ENCODE measurements around the gene C12orf43. TPM values are rescaled to one million over a fixed set of nuclear protein-coding genes. Genes with fewer than 3 reads are reported as not detected.

C12orf43 gene
- total RNA-seq, 6 experiments from 2014 or later, result 16.6 to 20.3 (median 19.3) TPM

GRCh38 chr12:121017966-121018491 lies 1.7 kb upstream of the C12orf43 start:
- no peak overlapping the region for H3K27ac Mint-ChIP-seq
- H3K27me3 Mint-ChIP-seq (ENCODE audit: insufficient read depth), result peaks cover 20% of the 10 kb centered on the region
- TF ChIP-seq, protein P1, sequence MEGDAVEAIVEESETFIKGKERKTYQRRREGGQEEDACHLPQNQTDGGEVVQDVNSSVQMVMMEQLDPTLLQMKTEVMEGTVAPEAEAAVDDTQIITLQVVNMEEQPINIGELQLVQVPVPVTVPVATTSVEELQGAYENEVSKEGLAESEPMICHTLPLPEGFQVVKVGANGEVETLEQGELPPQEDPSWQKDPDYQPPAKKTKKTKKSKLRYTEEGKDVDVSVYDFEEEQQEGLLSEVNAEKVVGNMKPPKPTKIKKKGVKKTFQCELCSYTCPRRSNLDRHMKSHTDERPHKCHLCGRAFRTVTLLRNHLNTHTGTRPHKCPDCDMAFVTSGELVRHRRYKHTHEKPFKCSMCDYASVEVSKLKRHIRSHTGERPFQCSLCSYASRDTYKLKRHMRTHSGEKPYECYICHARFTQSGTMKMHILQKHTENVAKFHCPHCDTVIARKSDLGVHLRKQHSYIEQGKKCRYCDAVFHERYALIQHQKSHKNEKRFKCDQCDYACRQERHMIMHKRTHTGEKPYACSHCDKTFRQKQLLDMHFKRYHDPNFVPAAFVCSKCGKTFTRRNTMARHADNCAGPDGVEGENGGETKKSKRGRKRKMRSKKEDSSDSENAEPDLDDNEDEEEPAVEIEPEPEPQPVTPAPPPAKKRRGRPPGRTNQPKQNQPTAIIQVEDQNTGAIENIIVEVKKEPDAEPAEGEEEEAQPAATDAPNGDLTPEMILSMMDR (IDR thresholded peaks at IDR 0.05), result no peak
- no peak for DNase-seq
- no peaks in the 10 kb centered on the region for H3K36me3 Mint-ChIP-seq (ENCODE audit: low read depth)
- no peak overlapping the region for H3K4me3 Mint-ChIP-seq
- peaks cover 13% of the 10 kb centered on the region for H3K4me1 Mint-ChIP-seq (ENCODE audit: low read depth)
- H3K9me3 Mint-ChIP-seq, result no peaks in the 10 kb centered on the region

DNA sequence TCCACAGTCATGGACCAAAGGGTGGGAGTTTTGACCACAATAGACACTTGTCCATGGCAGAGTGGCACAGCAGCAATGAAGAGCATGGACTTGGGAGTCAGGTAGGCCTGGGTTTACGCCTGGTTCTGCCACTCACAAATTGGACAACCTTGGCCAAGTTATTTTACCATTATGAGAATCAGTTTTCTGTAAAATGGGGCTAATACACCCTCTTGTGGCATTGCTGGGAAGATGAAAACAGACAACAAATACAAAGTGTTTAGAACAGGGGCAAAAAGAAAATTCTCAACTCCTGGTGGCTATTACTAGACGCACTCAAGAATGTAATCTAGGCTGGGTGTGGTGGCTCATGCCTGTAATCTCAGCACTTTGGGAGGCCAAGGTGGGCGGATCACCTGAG lies 2.6 kb downstream of the C12orf43 start:
- Mint-ChIP-seq H3K27ac (no peak overlapping the region), H3K27me3 (ENCODE audit: insufficient read depth) (peaks cover 4% of the 10 kb centered on the region; the same call in 1 of the 2 replicates), H3K36me3 (ENCODE audit: low read depth) (no peaks in the 10 kb centered on the region), H3K4me3 (no peak overlapping the region), H3K9me3 (no peaks in the 10 kb centered on the region), H3K4me1 (ENCODE audit: low read depth) (peaks cover 13% of the 10 kb centered on the region)
- TF ChIP-seq, protein P1 (IDR thresholded peaks at IDR 0.05), result peak; percentile 33
- no peak for DNase-seq

GRCh38 chr12:121011820-121012219 lies 4.5 kb downstream of the C12orf43 start:
- Mint-ChIP-seq H3K4me1 (ENCODE audit: low read depth) (peaks cover 13% of the 10 kb centered on the region), H3K27me3 (ENCODE audit: insufficient read depth) (peaks cover 3% of the 10 kb centered on the region), H3K9me3 (no peaks in the 10 kb centered on the region), H3K36me3 (ENCODE audit: low read depth) (no peaks in the 10 kb centered on the region), H3K27ac (no peak overlapping the region), H3K4me3 (no peak overlapping the region)
- no peak for DNase-seq
- TF ChIP-seq, protein P1 (IDR thresholded peaks at IDR 0.05), result no peak

DNA sequence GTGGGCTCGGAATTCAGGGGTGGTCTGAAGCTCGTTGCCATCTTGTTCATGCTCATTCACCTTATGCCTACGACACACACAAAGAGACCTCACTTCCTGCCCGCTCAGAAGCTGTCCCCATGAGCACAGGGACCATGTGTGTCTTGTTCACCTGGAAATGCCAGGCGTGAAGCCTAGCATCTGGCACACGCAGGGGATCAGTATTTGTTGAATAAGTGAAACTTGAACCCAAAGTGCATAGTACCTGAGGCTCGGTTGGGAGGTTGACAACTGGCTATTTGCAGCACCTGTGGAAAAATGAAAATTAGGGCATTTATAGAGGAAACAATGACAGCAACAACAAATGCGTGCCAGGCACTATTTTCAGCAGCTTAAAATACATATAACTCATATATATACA lies 5.4 kb downstream of the C12orf43 start:
- Mint-ChIP-seq H3K9me3 (no peaks in the 10 kb centered on the region), H3K27ac (no peak overlapping the region), H3K36me3 (ENCODE audit: low read depth) (no peaks in the 10 kb centered on the region), H3K27me3 (ENCODE audit: insufficient read depth) (no peaks in the 10 kb centered on the region; the same call in 1 of the 2 replicates), H3K4me3 (no peak overlapping the region), H3K4me1 (ENCODE audit: low read depth) (peaks cover 13% of the 10 kb centered on the region)
- TF ChIP-seq, protein P1 (IDR thresholded peaks at IDR 0.05), result no peak
- no peak for DNase-seq

DNA sequence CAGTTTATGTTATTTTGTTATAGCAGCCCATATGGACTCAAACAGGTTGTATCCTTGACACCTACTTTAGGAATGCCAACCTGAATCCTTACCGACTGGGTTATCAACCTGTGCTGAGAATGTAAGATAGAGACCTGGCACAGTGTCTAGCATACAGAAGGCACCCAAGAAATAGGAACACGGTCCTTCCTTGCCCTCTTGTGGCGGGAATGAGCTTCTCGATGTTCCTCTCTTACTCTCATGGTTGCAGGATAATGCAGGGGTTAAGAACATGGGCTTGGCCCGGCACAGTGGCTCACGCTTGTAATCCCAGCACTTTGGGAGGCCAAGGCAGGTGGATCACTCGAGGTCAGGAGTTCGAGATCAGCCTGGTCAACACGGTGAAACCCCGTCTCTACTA lies 6.5 kb downstream of the C12orf43 start:
- TF ChIP-seq, protein P1 (IDR thresholded peaks at IDR 0.05), result peak; percentile 80
- Mint-ChIP-seq H3K27ac (no peak overlapping the region), H3K27me3 (ENCODE audit: insufficient read depth) (no peaks in the 10 kb centered on the region; the same call in 1 of the 2 replicates), H3K4me3 (no peak overlapping the region), H3K36me3 (ENCODE audit: low read depth) (peaks cover 8% of the 10 kb centered on the region), H3K4me1 (ENCODE audit: low read depth) (peaks cover 2% of the 10 kb centered on the region), H3K9me3 (no peaks in the 10 kb centered on the region)
- DNase-seq, result peak; percentile 40
